C4-2B (cell line): Measurements from ENCODE around the gene AGBL3.
"Not testable (repeated sequence)": the region's sequence is repeated elsewhere in the genome, so short reads cannot be mapped to it uniquely, and the experiment has no call there.

ENCODE experiments used
- H3K27ac ChIP-seq: fragments of 450-650 bp; 2 replicates; pipeline ENCODE4 v1.5.1; 2017
- ZFX ChIP-seq: fragments of 450-650 bp; IDR thresholded peaks from 2 replicates; pipeline ENCODE4 v1.6.1; 2017
- TF ChIP-seq, protein P1 (sequence below): fragments of 450-650 bp; conservative IDR thresholded peaks from 2 replicates; pipeline ENCODE4 v1.5.1; 2017; ENCODE audit warnings: mild to moderate bottlenecking

AGBL3 gene

DNA sequence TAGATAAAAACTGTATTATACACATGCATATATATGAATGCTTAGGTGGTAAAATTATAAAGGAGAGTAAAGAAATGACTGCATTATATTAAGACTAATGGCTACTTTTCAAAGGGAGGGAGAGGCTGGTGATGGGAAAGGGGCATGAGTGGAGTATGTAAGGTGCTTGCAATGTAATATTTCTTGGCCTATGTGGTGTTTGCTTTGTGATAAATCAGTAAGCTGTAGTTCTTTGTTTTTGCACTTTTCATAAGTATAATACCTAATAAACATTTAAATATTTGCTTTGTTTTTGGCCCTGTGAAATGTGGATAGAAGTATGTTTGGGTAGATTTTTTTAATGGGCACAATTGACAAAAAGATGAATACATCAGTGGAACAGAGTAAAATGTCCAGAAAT is 25.9 kb downstream of the AGBL3 start:
- H3K27ac ChIP-seq = no peak overlapping the region
- no peak for TF ChIP-seq ZFX
- TF ChIP-seq, protein P1, sequence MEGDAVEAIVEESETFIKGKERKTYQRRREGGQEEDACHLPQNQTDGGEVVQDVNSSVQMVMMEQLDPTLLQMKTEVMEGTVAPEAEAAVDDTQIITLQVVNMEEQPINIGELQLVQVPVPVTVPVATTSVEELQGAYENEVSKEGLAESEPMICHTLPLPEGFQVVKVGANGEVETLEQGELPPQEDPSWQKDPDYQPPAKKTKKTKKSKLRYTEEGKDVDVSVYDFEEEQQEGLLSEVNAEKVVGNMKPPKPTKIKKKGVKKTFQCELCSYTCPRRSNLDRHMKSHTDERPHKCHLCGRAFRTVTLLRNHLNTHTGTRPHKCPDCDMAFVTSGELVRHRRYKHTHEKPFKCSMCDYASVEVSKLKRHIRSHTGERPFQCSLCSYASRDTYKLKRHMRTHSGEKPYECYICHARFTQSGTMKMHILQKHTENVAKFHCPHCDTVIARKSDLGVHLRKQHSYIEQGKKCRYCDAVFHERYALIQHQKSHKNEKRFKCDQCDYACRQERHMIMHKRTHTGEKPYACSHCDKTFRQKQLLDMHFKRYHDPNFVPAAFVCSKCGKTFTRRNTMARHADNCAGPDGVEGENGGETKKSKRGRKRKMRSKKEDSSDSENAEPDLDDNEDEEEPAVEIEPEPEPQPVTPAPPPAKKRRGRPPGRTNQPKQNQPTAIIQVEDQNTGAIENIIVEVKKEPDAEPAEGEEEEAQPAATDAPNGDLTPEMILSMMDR = no peak

- no peak overlapping the region for H3K27ac ChIP-seq
- no peak for TF ChIP-seq ZFX
- TF ChIP-seq, protein P1 = no peak
Observed at GRCh38 chr7:135023622-135024021, 37.3 kb downstream of the AGBL3 start.

GRCh38 chr7:135035252-135035651 is 48.9 kb downstream of the AGBL3 start:
- TF ChIP-seq, protein P1 = no peak
- no peak for TF ChIP-seq ZFX
- H3K27ac ChIP-seq = no peak overlapping the region

GRCh38 chr7:135067017-135067416 is 80.7 kb downstream of the AGBL3 start:
- H3K27ac ChIP-seq = not testable (repeated sequence)

DNA sequence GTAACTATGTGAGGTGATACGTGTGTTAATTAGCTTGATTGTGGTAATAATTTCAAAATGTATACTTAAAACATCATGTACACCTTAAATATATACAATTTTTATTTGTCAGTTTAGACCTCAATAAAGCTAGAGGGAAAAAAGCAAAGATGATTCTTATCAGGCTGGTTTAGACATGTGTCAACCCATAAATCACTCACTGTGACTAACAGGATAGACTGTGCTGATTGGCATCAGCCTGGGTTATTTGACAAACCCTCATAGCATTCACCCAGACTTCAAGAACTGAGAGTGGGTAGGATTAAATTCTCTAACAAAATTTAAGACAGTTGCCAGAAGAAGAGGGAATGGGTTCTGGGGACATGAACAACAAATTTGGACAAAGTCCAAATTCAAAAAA is 87.8 kb downstream of the AGBL3 start:
- no peak overlapping the region for H3K27ac ChIP-seq
- TF ChIP-seq ZFX = no peak
- TF ChIP-seq, protein P1 = no peak

DNA sequence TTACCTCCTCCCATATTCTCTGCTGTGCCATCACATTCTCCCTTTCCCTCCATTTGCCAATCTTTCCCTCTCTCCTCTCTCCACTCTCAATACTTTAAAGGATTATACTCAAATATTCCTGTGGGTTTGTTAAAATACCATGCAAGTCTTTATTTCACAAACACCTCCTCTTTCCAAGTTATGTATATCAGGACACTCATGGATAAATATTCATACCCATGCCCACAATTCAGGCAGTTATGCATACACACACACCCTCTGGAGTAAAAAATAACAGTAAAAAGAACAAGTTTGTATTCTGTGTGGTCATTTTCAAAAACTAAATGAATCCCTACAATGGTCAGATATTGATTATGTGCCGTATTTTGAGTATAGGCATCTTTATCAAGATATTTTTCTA is 88.2 kb downstream of the AGBL3 start:
- no peak for TF ChIP-seq ZFX
- TF ChIP-seq, protein P1 = no peak

GRCh38 chr7:135075716-135076115 is 89.4 kb downstream of the AGBL3 start:
- H3K27ac ChIP-seq = no peak overlapping the region
- no peak for TF ChIP-seq ZFX
- TF ChIP-seq, protein P1 = no peak

More for the DNA sequence above, 88.2 kb downstream of the AGBL3 start:
- H3K27ac ChIP-seq = no peak overlapping the region

GRCh38 chr7:135076882-135077281 is 90.6 kb downstream of the AGBL3 start:
- H3K27ac ChIP-seq = no peak overlapping the region
- TF ChIP-seq, protein P1 = no peak
- TF ChIP-seq ZFX = no peak
